Transverse colon (tissue), 4 donors: ENCODE results near the gene DDI2. TPM values are rescaled to one million over a fixed set of nuclear protein-coding genes. Genes with fewer than 3 reads are reported as not detected.
"Not testable (repeated sequence)": the region's sequence is repeated elsewhere in the genome, so short reads cannot be mapped to it uniquely, and the experiment has no call there.

Experiments
- DNase-seq: peaks from one replicate; pipeline ENCODE4 v3.0.0-alpha.2; 2019
- H3K27ac ChIP-seq, 4 donors: fragments of 200-600 bp; sonication (generic); 2 replicates each; pipeline ENCODE4 v1.5.1; 2016 to 2018; ENCODE audit warnings: inconsistent platforms in 4 of 4
- H3K27me3 ChIP-seq: fragments of 200-600 bp; sonication (generic); 2 replicates; pipeline ENCODE4 v1.5.1; 2017; ENCODE audit warnings: inconsistent platforms
- H3K36me3 ChIP-seq, 4 donors: fragments of 200-600 bp; sonication (generic); 2 replicates each; pipeline ENCODE4 v1.5.1; 2017 to 2019; ENCODE audit warnings: inconsistent platforms in 4 of 4
- H3K4me1 ChIP-seq, 4 donors: fragments of 200-600 bp; sonication (generic); 2 replicates each; pipeline ENCODE4 v1.5.1; 2017 to 2020; ENCODE audit warnings: inconsistent platforms in 4 of 4
- H3K4me3 ChIP-seq, 4 donors: fragments of 200-600 bp; sonication (generic); 1 replicate in 1 of 4; 2 replicates in 3 of 4; pipeline versions ENCODE4 v1.5.1 to v1.6.1; 2017 to 2019; ENCODE audit warnings: inconsistent platforms in 4 of 4
- H3K9me3 ChIP-seq, 2 donors: fragments of 200-600 bp; sonication (generic); 2 replicates each; pipeline ENCODE4 v1.5.1; 2017 to 2019; ENCODE audit warnings: inconsistent platforms in 2 of 2
- CTCF ChIP-seq, 5 experiments: fragments of 200-600 bp in 3 of 5; fragments of 450-650 bp in 2 of 5; sonication (generic) in 3 of 5; IDR thresholded peaks; 1 replicate in 2 of 5; 2 replicates in 3 of 5; pipeline ENCODE4 v1.5.1; 2016 to 2017; ENCODE audit warnings: antibody characterized with exemption in 5 of 5, inconsistent platforms in 3 of 5, mild to moderate bottlenecking in 2 of 5, moderate library complexity in 1 of 5
- EP300 ChIP-seq: sonication (generic); formaldehyde crosslinking; IDR thresholded peaks from one replicate; pipeline ENCODE4 v1.6.1; 2017; ENCODE audit warnings: antibody characterized with exemption, low read depth
- POLR2A ChIP-seq: fragments of 450-650 bp; IDR thresholded peaks from one replicate; pipeline ENCODE4 v1.6.1; 2016; ENCODE audit warnings: antibody characterized with exemption, mild to moderate bottlenecking, moderate library complexity
- POLR2AphosphoS5 ChIP-seq, 3 donors: sonication (generic); formaldehyde crosslinking; IDR thresholded peaks; one replicate each; pipeline ENCODE4 v1.6.1; 2016; ENCODE audit warnings: antibody characterized with exemption in 3 of 3
- WGBS, 2 donors: methylation state at CpG; one replicate each; pipeline ENCODE4 v1.1.5; 2018; ENCODE audit warnings: low coverage in 1 of 2; 5-methylcytosine and 5-hydroxymethylcytosine counted together
- in situ Hi-C, 4 donors: fragments of 200-750 bp; cut with MboI; loops; one replicate each; pipeline versions ENCODE4 v1.15.0 to v1.15.1; 2017; ENCODE audit warnings: low sequenced_read_pairs in 3 of 4, low pct_ligation_motif_present in 1 of 4, low pct_unique_long_range_greater_than_20kb in 1 of 4
- intact Hi-C: fragments of 100-400 bp; cut with DNase I; formaldehyde crosslinking; loops from one replicate; pipeline ENCODE4 v1.15.1; 2023; ENCODE audit warnings: low total_unique reads
- total RNA-seq, 4 donors: library from RNA; depleted of rRNA; stranded (reverse); fragments of >200 nt; gene quantifications; one replicate each; pipeline ENCODE4 v1.1.0, GENCODE V29; 2016

DDI2 gene
- total RNA-seq, 4 donors from 2014 or later, result 28.1 to 95.4 (median 42.9) TPM

DNA sequence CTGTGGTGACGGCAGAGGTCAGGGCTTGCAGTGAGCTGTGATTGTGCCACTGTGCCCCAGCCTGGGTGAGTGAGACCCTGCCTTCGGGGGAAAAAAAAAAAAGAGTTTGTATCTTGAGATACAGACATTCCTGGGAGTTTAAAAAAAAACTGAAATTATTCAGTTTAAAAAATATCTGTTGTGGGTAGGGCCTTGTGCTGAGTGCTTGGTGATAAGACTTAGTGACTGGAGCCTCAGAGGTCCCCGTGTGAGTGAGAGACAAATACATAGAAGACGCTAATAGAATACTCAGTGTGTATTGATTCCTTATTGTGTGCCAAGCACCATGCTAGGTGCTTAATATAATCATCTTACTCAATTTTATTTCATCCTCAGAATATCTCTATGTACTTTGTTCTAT lies 22.7 kb downstream of the DDI2 start:
- Histone ChIP-seq H3K9me3 (no peaks in the 10 kb centered on the region), H3K4me3 (no peak overlapping the region), H3K4me1 (no peaks in the 10 kb centered on the region), H3K27ac (no peak overlapping the region), H3K27me3 (no peaks in the 10 kb centered on the region), H3K36me3 (peaks cover 0 to 65% (median 24%) of the 10 kb centered on the region in 4 donors)
- DNase-seq, result no peak
- 95 to 100% methylated on average over 3 to 4 of the region's 4 CpGs for WGBS, 2 donors
- in situ Hi-C loops (no loop called here), intact Hi-C loops (no loop called here)
- no peak for TF ChIP-seq POLR2A
- TF ChIP-seq POLR2AphosphoS5 (IDR thresholded peaks at IDR 0.05), result no peak
- TF ChIP-seq EP300, result no peak
- TF ChIP-seq CTCF (IDR thresholded peaks at IDR 0.05), result no peak

GRCh38 chr1:15640667-15641066 lies 23.4 kb downstream of the DDI2 start:
- intact Hi-C loops (no loop called here), in situ Hi-C loops (no loop called here)
- H3K36me3 ChIP-seq, result peaks cover 0 to 64% (median 24%) of the 10 kb centered on the region in 4 donors

DNA sequence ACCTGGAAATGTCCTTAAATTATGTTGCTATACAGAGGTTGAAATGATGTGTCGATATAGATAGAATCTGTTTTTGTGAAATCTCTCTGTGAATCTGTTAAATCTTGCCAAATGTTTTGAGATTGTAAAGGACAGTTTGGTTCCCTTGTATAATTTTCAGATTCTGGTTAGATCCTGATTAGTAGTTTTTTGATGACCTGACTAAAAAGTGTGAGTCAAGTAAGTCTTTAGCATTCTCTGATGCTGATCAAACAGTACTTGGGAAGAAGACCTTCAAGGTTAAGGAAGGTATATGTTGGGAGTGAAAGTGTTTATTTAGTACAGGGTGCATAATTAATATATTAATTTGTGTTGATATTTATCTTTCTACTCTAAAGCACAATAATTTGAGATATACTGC lies 32.7 kb downstream of the DDI2 start:
- Histone ChIP-seq H3K36me3 (peaks cover 0 to 33% (median 9%) of the 10 kb centered on the region in 4 donors), H3K4me1 (no peaks in the 10 kb centered on the region), H3K9me3 (no peaks in the 10 kb centered on the region), H3K27me3 (no peaks in the 10 kb centered on the region), H3K27ac (no peak overlapping the region), H3K4me3 (no peak overlapping the region)
- 88 to 91% methylated on average over 1 of the region's 1 CpG for WGBS, 2 donors
- no peak for DNase-seq
- TF ChIP-seq POLR2A (no peak), POLR2AphosphoS5 (IDR thresholded peaks at IDR 0.05) (no peak), EP300 (no peak), CTCF (IDR thresholded peaks at IDR 0.05) (no peak)
- intact Hi-C loops, result no loop called here
- in situ Hi-C loops, result no loop called here

More at GRCh38 chr1:15640667-15641066, 23.4 kb downstream of the DDI2 start:
- H3K27ac ChIP-seq, result no peak overlapping the region
- no peak for TF ChIP-seq POLR2A
- no peak for TF ChIP-seq POLR2AphosphoS5 (IDR thresholded peaks at IDR 0.05)
- TF ChIP-seq EP300, result no peak
- TF ChIP-seq CTCF (IDR thresholded peaks at IDR 0.05), result no peak
- DNase-seq, result no peak
- H3K9me3 ChIP-seq, result no peaks in the 10 kb centered on the region
- no peak overlapping the region for H3K4me3 ChIP-seq
- H3K4me1 ChIP-seq, result no peaks in the 10 kb centered on the region
- 87% methylated on average over 3 of the region's 3 CpGs for WGBS, 2 donors
- no peaks in the 10 kb centered on the region for H3K27me3 ChIP-seq

DNA sequence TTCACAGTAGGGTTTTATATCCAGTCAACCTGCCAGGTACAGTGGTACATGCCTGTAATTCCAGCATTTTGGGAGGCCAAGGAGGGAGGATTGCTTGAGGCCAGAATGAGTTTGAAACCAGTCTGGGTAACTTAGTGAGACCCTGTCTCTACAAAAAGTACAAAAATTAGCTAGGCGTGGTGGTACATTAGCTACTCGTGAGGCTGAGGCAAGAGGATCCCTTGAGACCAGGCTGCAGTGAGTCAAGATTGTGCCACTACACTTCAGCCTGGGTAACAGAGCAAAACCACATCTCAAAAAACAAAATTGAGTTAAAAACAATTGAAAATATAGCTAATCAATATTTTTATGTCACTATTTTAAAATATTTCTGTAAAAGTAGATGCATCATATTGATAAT lies 33.2 kb downstream of the DDI2 start:
- WGBS, 2 donors, result 84 to 100% methylated on average over 2 of the region's 2 CpGs
- in situ Hi-C loops, result no loop called here
- no peak for DNase-seq
- Histone ChIP-seq H3K4me1 (no peaks in the 10 kb centered on the region), H3K36me3 (peaks cover 0 to 28% (median 6%) of the 10 kb centered on the region in 4 donors), H3K4me3 (no peak overlapping the region), H3K27me3 (no peaks in the 10 kb centered on the region), H3K9me3 (no peaks in the 10 kb centered on the region), H3K27ac (no peak overlapping the region)
- intact Hi-C loops, result no loop called here
- TF ChIP-seq CTCF (IDR thresholded peaks at IDR 0.05), result no peak
- no peak for TF ChIP-seq EP300
- TF ChIP-seq POLR2AphosphoS5 (IDR thresholded peaks at IDR 0.05), result no peak
- TF ChIP-seq POLR2A, result no peak

DNA sequence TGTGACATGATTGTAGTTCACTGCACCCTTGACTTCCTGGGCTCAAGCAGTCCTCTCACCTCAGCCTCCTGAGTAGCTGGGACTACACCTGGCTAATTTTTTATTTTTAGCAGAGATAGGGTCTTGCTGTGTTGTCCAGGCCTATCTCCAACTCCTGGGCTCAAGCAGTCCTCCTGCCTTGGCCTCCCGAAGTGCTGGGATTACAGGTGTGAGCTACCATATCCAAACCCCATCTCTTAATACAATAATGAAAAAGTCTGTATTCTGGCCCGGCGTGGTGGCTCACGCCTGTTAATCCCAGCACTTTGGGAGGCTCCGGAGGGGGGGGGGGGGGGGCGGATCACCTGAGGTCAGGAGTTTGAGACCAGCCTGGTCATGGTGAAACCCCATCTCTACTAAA lies 34.9 kb downstream of the DDI2 start:
- H3K4me1 ChIP-seq, in situ Hi-C loops, H3K27ac ChIP-seq, H3K4me3 ChIP-seq, intact Hi-C loops, DNase-seq, H3K27me3 ChIP-seq, H3K9me3 ChIP-seq: not testable (repeated sequence)
- H3K36me3 ChIP-seq, result peaks cover 0 to 26% (median 6%) of the 10 kb centered on the region in 4 donors
- 40 to 98% methylated on average over 1 to 6 of the region's 6 CpGs for WGBS, 2 donors
